OCI-LY1 (cell line): ENCODE results near the gene SLC16A6.

Experiments used
- H2AFZ ChIP-seq: fragments of 200-600 bp; sonication (generic), shearing (Covaris generic); 2 replicates; pipeline ENCODE4 v1.6.0; 2014; ENCODE audit warnings: antibody characterized with exemption, mild to moderate bottlenecking, low read length
- H3F3A ChIP-seq: fragments of 200-600 bp; sonication (generic), shearing (Covaris generic); 2 replicates; pipeline ENCODE4 v1.6.0; 2014; ENCODE audit warnings: mild to moderate bottlenecking, antibody characterized with exemption, low read length, moderate library complexity; ENCODE audit not compliant: insufficient read depth
- H3K27ac ChIP-seq: fragments of 200-600 bp; sonication (generic); 2 replicates; pipeline ENCODE4 v1.5.1; 2014; ENCODE audit warnings: low read length, mixed run types, mild to moderate bottlenecking, low read depth; ENCODE audit not compliant: poor library complexity, severe bottlenecking
- H3K27me3 ChIP-seq: fragments of 200-600 bp; sonication (generic); 2 replicates; pipeline ENCODE4 v1.6.0; 2014; ENCODE audit warnings: antibody characterized with exemption, mild to moderate bottlenecking, low read length, moderate library complexity; ENCODE audit not compliant: insufficient read depth
- H3K36me3 ChIP-seq: fragments of 200-600 bp; sonication (generic); 2 replicates; pipeline ENCODE4 v1.6.1; 2014; ENCODE audit warnings: mild to moderate bottlenecking, antibody characterized with exemption, low read length, moderate library complexity, mixed read lengths; ENCODE audit not compliant: insufficient read depth
- H3K4me1 ChIP-seq: fragments of 200-600 bp; sonication (generic); 2 replicates; pipeline ENCODE4 v1.5.1; 2014; ENCODE audit warnings: mild to moderate bottlenecking, low read length, moderate library complexity; ENCODE audit not compliant: insufficient read depth, severe bottlenecking
- H3K4me2 ChIP-seq: fragments of 200-600 bp; sonication (generic), shearing (Covaris generic); 2 replicates; pipeline ENCODE4 v1.6.1; 2014; ENCODE audit warnings: low read length
- H3K4me3 ChIP-seq: fragments of 200-600 bp; sonication (generic); 2 replicates; pipeline ENCODE4 v1.5.1; 2014; ENCODE audit warnings: low read length, low read depth, mild to moderate bottlenecking, mixed read lengths; ENCODE audit not compliant: poor library complexity, severe bottlenecking
- H3K79me2 ChIP-seq: fragments of 200-600 bp; shearing (Covaris generic); 2 replicates; pipeline ENCODE4 v1.6.1; 2016; ENCODE audit warnings: mixed run types, low read length, mixed read lengths; ENCODE audit not compliant: insufficient read depth
- H3K9ac ChIP-seq: fragments of 200-600 bp; sonication (generic), shearing (Covaris generic); 2 replicates; pipeline ENCODE4 v1.6.1; 2014; ENCODE audit warnings: mild to moderate bottlenecking, low read length, mixed read lengths
- H3K9me2 ChIP-seq: fragments of 200-600 bp; sonication (generic), shearing (Covaris generic); 2 replicates; pipeline ENCODE4 v1.6.1; 2014; ENCODE audit warnings: low read depth, mild to moderate bottlenecking, low read length, mixed read lengths
- H3K9me3 ChIP-seq: fragments of 200-600 bp; shearing (Covaris generic); 2 replicates; pipeline ENCODE4 v1.6.1; 2014; ENCODE audit warnings: low read length, mixed read lengths
- H4K20me1 ChIP-seq: fragments of 200-600 bp; sonication (generic), shearing (Covaris generic); 2 replicates; pipeline ENCODE4 v1.6.0; 2016; ENCODE audit warnings: mild to moderate bottlenecking, low read length; ENCODE audit not compliant: insufficient read depth
- EZH2 ChIP-seq: fragments of 200-600 bp; sonication (generic), shearing (Covaris generic); IDR thresholded peaks from 2 replicates; pipeline ENCODE4 v1.8.0; 2017; ENCODE audit warnings: borderline replicate concordance, mixed run types, mild to moderate bottlenecking, antibody characterized with exemption, low read length, moderate library complexity, mixed read lengths
- TF ChIP-seq, protein P1 (sequence below): fragments of 200-600 bp; sonication (generic), shearing (Covaris generic); IDR thresholded peaks from 2 replicates; pipeline ENCODE4 v1.5.1; 2017; ENCODE audit warnings: mild to moderate bottlenecking, antibody characterized with exemption, low read length, moderate library complexity, mixed read lengths

SLC16A6 gene

DNA sequence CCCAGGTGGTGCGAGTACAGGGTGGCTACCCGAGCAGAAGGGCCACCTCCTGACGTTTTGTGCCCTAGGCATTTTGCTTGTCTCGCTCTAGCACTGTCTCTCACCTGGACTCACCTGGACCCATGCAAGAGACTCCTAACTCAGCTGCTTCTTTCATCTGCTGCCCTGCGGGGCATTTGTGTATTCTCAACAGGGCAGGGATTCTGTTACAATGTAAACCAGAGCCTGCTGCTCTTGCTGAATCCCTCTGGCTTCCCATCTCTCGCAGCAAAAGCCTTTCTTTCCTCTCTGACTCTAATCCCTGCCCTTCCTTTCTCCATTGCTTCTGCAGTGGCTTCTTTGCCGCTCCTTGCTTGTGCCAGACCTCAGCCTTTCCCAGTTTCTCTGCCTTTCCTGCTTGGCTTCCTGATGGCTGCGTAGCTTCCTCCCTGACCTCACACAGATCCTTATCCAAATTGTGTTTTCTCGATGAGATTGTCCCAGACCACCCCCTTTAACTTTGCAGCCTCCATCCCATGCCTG is 10.6 kb upstream of the SLC16A6 start:
- no peak overlapping the region for H3K9ac ChIP-seq
- H3K79me2 ChIP-seq: no peaks in the 10 kb centered on the region
- H3K27me3 ChIP-seq: no peaks in the 10 kb centered on the region
- no peaks in the 10 kb centered on the region for H3K9me2 ChIP-seq
- no peak overlapping the region for H2AFZ ChIP-seq
- TF ChIP-seq, protein P1, sequence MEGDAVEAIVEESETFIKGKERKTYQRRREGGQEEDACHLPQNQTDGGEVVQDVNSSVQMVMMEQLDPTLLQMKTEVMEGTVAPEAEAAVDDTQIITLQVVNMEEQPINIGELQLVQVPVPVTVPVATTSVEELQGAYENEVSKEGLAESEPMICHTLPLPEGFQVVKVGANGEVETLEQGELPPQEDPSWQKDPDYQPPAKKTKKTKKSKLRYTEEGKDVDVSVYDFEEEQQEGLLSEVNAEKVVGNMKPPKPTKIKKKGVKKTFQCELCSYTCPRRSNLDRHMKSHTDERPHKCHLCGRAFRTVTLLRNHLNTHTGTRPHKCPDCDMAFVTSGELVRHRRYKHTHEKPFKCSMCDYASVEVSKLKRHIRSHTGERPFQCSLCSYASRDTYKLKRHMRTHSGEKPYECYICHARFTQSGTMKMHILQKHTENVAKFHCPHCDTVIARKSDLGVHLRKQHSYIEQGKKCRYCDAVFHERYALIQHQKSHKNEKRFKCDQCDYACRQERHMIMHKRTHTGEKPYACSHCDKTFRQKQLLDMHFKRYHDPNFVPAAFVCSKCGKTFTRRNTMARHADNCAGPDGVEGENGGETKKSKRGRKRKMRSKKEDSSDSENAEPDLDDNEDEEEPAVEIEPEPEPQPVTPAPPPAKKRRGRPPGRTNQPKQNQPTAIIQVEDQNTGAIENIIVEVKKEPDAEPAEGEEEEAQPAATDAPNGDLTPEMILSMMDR: no peak
- no peak for TF ChIP-seq EZH2
- H3K4me2 ChIP-seq: no peak overlapping the region
- no peak overlapping the region for H3K27ac ChIP-seq
- H3K9me3 ChIP-seq: no peaks in the 10 kb centered on the region
- H4K20me1 ChIP-seq: no peaks in the 10 kb centered on the region
- no peak overlapping the region for H3K4me3 ChIP-seq
- peaks cover 7% of the 10 kb centered on the region for H3K4me1 ChIP-seq
- H3K36me3 ChIP-seq: peaks cover 7% of the 10 kb centered on the region
- H3F3A ChIP-seq: no peaks in the 10 kb centered on the region

DNA sequence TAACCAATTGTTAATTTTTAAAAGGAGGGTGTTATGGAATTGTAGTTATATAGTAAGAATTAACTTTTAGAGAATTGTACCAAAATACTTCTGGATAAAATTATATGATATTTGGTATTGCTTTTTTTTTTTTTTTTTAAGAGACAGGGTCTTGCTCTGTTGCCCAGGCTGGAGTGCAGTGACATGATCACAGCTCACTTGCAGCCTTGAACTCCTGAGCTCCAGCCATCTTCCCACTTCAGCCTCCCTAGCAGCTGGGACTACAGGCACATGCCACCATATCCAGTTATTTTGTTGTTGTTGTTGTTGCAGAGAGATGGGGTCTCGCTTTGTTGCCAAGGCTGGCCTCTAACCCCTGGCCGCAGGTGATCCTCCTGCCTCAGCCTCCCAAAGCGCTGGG is 8.9 kb upstream of the SLC16A6 start:
- TF ChIP-seq, protein P1: no peak
- TF ChIP-seq EZH2: no peak
- Histone ChIP-seq H3K9ac (no peak overlapping the region), H3K27me3 (no peaks in the 10 kb centered on the region)

DNA sequence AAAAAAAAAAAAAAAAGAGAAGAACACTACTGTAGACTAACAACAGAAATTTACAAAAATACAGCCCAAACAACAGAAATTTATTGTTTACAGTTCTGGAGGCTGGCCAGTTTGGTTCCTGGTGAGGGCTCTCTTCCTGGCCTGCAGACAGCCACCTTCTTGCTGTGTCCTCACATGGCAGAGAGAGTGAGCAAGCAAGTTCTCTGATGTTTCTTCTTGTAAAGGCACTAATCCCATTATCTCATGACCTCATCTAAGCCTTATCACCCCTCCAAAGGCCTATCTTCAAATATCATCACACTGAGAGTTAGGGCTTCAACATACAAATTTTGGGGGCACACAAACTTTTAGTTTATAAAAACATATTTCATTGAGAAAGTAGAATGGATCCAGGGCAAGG is 7.7 kb upstream of the SLC16A6 start:
- no peak overlapping the region for H3K4me2 ChIP-seq
- no peak overlapping the region for H2AFZ ChIP-seq
- H3F3A ChIP-seq: no peaks in the 10 kb centered on the region
- H3K9me3 ChIP-seq: no peaks in the 10 kb centered on the region
- H3K4me1 ChIP-seq: peaks cover 28% of the 10 kb centered on the region
- TF ChIP-seq, protein P1: no peak
- no peak for TF ChIP-seq EZH2
- no peak overlapping the region for H3K4me3 ChIP-seq
- H3K79me2 ChIP-seq: no peaks in the 10 kb centered on the region
- H4K20me1 ChIP-seq: no peaks in the 10 kb centered on the region
- no peaks in the 10 kb centered on the region for H3K27me3 ChIP-seq
- no peak overlapping the region for H3K27ac ChIP-seq
- no peaks in the 10 kb centered on the region for H3K36me3 ChIP-seq
- H3K9ac ChIP-seq: no peak overlapping the region
- H3K9me2 ChIP-seq: no peaks in the 10 kb centered on the region

More for the DNA sequence above, 8.9 kb upstream of the SLC16A6 start:
- Histone ChIP-seq H4K20me1 (no peaks in the 10 kb centered on the region), H3K4me3 (no peak overlapping the region), H3K36me3 (no peaks in the 10 kb centered on the region), H3K79me2 (no peaks in the 10 kb centered on the region), H3K9me2 (no peaks in the 10 kb centered on the region), H3K4me2 (no peak overlapping the region), H3K27ac (no peak overlapping the region), H2AFZ (no peak overlapping the region), H3F3A (no peaks in the 10 kb centered on the region), H3K4me1 (peaks cover 16% of the 10 kb centered on the region), H3K9me3 (no peaks in the 10 kb centered on the region)
